PFSK-1 (cell line): ENCODE data around the gene ZNF746.

Experiments
- FOXP2 ChIP-seq: optimal IDR thresholded peaks from 2 replicates; pipeline ENCODE3; 2011; ENCODE audit warnings: borderline replicate concordance, control low read depth, inconsistent platforms; ENCODE audit not compliant: insufficient read depth; ENCODE audit errors: extremely low read length, extremely low read depth
- POLR2AphosphoS5 ChIP-seq: IDR thresholded peaks from 2 replicates; pipeline ENCODE4 v1.6.1; 2012; ENCODE audit warnings: low read depth, mild to moderate bottlenecking, control low read depth, low read length, moderate library complexity
- TAF1 ChIP-seq: IDR thresholded peaks from 2 replicates; pipeline ENCODE4 v1.6.1; 2012; ENCODE audit warnings: low read length, control low read depth, borderline replicate concordance; ENCODE audit not compliant: insufficient read depth
- TF ChIP-seq, protein P1 (sequence below), 2 experiments: IDR thresholded peaks; 2 replicates each; pipeline versions ENCODE4 v1.6.1 to v1.8.0; 2011 to 2012; ENCODE audit warnings: low read depth in 2 of 2, low read length in 2 of 2, control low read depth in 1 of 2, inconsistent platforms in 1 of 2, mild to moderate bottlenecking in 1 of 2, moderate library complexity in 1 of 2; ENCODE audit not compliant: insufficient read depth in 1 of 2

GRCh38 chr7:149455175-149455950 lies 42.2 kb downstream of the ZNF746 start:
- TF ChIP-seq TAF1: no peak
- TF ChIP-seq, protein P1, sequence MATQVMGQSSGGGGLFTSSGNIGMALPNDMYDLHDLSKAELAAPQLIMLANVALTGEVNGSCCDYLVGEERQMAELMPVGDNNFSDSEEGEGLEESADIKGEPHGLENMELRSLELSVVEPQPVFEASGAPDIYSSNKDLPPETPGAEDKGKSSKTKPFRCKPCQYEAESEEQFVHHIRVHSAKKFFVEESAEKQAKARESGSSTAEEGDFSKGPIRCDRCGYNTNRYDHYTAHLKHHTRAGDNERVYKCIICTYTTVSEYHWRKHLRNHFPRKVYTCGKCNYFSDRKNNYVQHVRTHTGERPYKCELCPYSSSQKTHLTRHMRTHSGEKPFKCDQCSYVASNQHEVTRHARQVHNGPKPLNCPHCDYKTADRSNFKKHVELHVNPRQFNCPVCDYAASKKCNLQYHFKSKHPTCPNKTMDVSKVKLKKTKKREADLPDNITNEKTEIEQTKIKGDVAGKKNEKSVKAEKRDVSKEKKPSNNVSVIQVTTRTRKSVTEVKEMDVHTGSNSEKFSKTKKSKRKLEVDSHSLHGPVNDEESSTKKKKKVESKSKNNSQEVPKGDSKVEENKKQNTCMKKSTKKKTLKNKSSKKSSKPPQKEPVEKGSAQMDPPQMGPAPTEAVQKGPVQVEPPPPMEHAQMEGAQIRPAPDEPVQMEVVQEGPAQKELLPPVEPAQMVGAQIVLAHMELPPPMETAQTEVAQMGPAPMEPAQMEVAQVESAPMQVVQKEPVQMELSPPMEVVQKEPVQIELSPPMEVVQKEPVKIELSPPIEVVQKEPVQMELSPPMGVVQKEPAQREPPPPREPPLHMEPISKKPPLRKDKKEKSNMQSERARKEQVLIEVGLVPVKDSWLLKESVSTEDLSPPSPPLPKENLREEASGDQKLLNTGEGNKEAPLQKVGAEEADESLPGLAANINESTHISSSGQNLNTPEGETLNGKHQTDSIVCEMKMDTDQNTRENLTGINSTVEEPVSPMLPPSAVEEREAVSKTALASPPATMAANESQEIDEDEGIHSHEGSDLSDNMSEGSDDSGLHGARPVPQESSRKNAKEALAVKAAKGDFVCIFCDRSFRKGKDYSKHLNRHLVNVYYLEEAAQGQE (IDR thresholded peaks at IDR 0.05; ENCODE audit: insufficient read depth in 1 of 2, low read depth in 2 of 2, low read length in 2 of 2): no peak
- no peak for TF ChIP-seq POLR2AphosphoS5
- TF ChIP-seq FOXP2: no peak
